Activated CD8-positive, alpha-beta memory T cell treated with anti-CD3 and anti-CD28 coated beads, Interleukin-2, amount 50 U/mL, for 1 hour (primary cell): Measurements from ENCODE around the gene GRIA4.
"Not testable (repeated sequence)": the region's sequence is repeated elsewhere in the genome, so short reads cannot be mapped to it uniquely, and the experiment has no call there.

Experiments
- DNase-seq: peaks from one replicate; pipeline ENCODE4 v3.0.0-alpha.2; 2020; ENCODE audit errors: extremely low read depth

Gene GRIA4

DNA sequence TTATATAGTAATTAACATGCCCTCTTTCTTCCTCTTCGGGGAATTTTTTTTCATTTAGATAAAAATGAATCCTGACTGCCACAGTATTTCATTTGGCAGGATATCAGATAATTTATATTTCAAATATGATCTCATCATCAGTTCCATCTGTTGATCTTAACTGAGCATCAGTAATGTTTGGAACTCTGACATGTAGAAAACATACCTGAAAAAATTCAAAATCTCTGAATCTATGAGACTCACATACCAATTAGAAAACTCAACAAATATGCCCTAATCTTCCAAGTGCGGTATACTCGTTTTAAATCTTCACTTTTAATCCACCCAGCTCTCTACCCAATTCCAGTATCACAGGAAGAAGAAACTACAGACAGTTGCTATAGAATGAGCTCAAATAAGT, 250.2 kb downstream of the GRIA4 start:
- DNase-seq: no peak

DNA sequence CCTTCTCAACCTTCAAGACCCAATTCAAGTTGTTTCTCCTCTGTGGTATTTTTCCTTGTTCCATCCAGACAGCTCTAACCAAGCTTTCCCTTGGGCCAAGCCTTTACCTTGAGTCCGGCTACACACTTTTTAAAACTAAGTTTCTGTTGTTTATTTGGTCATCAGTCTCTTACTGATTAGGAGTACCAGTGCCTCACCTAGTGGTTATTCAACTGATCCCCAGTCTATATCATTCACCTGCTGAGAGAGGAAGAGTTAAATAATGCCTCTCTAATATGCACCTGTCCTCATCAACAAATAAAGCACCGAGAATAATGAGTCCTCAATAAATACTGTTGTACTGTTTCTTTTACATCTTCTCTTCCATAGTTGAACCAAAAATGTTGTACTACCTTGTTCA, 251.4 kb downstream of the GRIA4 start:
- DNase-seq: no peak

DNA sequence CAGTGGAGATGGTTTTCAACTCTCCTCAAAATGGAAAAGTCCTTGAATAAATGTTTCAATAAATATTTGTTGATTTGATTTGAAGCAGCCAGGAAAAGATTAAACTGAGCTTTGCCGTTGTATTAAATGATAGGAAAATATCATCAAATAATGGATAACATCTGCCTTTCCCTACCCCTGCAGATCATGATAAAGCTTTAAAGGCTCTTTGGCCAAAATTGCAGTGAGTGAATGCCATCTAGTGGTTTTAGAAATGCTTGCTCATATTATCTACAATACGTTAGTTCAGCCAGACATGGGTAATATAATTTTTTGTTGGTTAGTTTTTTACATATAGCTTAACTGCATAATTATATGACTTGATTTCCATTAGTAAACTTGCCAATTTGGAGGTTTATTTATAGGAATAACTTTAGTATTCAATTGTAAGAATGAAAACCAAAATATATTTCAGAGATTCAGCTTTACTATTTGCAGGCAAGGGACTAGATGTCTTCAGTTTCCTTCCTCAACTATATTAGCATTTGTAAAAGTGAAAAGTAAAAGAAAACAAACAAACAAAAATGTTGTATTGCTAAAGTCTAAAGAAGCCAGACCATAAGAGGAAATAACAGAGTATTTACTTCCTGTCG, 253.0 kb downstream of the GRIA4 start:
- no peak for DNase-seq

DNA sequence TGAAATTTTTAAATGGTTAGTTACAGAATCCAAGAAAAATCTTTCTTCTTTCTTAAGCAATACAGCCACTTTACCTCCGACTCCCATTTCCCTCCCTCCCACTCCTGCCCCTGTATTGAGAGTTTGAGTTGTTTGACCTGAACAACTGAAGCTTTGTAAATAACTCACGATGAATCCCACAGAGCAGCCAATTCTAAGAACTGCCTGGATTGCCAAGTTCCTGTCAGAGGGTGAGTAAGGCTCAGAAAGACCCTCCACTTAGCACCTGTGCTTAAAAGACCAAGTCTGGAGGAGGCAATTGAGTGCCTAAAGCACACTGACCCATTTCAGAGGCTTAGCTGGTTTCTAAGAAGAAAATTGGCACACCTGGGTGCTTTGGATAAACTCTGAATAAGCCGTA, 253.7 kb downstream of the GRIA4 start:
- DNase-seq: no peak

DNA sequence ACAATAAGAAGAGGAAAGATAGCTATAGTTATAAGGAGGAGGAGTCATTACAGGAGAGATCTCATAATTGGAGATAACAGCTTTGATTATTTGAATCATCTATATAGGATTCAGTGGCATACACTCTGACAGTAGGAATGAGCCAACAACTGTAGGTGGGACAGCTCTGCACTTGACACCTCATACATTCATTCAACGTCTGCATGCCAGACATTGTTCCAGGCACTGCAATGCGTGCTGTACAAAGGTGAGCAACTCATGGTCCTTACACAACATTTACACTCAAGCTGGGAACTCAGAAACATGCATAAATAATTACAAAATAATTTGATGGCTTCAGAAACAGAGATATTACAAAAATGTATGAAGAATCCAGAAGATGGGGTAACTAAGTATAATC, 257.9 kb downstream of the GRIA4 start:
- no peak for DNase-seq

DNA sequence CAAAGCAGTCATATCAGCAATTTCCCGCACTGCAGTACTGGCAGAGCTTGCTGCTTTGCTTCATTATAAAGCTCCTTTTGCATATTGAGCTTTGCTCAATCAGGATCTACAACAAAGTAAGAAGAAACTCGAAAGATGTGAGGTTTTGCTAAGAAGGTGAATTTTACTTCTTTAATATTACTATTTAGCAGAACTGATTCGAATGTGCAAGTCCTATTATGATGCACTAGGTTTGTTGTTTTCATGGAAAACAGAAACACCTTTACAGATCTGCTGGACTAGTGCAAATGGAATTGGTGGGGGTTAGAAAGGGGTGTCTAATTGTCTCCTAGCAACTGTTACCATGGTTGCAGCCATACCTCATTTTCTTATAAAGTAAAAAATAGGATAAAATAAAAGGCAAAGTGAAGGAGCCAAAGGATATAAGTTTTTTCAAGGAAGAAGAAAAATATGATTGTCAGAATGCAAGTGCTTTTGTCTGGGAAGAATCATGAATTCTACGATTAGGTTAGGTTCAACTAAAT, 259.0 kb downstream of the GRIA4 start:
- DNase-seq: no peak

DNA sequence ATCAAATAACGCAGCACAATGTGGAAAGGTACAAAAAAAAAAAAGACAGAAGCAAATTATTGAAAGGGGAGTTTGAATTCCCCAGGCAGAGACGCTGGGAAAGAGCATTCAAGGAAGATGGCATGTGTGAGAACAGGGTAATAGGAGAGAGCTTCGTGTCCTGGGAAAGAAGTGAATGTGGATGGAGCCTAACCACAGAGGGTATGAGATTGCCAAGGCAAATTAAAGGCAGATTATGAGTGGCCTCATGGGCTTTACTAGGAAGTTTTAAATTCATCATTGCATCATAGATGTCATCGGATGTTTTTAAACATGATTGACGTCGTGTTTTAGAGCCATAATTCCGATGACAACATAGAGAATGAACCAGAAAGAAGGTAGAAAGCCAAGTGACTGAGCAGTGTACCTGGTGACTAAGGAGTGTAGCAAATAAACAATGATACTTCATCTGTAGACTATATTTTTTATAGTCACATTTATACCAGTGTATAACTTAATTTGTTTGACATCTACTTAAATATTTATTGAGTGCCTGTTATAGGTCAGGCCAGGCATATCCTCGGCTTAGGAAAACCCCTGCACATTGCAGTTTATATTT, 260.7 kb downstream of the GRIA4 start:
- no peak for DNase-seq

DNA sequence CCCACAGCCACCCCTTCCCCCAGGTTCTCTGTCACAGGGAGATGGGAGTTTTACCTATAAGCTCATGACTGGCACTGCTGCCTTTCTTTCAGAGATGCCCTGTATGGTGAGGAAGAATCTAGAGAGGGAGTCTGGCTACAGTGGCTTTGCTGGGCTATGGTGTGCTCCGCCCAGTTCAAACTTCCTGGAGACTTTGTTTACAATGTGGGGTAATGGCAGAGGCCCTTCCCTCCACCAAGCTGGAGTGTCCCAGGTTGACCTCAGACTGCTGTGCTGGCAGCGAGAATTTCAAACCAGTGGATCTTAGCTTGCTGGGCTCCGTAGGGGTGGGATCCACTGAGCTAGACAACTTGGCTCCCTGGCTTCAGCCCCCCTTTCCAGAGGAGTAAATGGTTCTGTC, 268.6 kb downstream of the GRIA4 start:
- no peak for DNase-seq

DNA sequence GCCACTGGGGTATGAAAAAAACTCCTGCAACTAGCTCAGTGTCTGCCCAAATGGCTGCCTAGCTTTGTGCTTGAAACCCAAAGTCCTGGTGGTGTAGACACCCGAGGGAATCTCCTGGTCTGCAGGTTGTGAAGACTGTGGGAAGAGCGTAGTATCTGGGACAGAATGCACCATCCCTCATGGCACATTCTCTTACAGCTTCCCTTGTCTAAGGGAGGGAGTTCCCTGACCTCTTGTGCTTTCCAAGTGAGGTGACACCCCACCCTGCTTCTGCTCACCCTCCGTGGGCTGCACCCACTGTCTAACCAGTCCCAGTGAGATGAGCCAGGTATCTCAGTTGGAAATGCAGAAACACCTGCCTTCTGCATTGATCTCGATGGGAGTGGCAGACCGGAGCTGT, 269.1 kb downstream of the GRIA4 start:
- DNase-seq: not testable (repeated sequence)

DNA sequence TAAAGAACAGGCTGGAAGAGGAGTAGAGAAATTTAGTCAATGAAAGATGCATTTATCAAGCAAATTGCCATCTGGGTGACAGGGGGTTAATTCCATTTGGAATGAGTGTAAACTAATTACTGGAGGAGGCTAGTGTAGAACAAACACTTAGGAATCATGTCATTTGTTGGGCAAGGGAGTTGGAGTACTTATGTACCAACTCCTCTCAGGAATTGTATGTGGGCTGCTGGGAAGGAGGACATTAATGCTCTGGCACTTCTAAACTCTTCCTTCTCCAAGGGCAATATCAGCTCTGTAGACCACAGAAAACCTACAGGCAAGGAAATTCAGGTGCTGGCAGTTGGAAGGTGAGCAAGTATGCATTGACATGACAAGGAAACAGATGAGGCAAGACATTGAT, 271.2 kb downstream of the GRIA4 start:
- DNase-seq: no peak

DNA sequence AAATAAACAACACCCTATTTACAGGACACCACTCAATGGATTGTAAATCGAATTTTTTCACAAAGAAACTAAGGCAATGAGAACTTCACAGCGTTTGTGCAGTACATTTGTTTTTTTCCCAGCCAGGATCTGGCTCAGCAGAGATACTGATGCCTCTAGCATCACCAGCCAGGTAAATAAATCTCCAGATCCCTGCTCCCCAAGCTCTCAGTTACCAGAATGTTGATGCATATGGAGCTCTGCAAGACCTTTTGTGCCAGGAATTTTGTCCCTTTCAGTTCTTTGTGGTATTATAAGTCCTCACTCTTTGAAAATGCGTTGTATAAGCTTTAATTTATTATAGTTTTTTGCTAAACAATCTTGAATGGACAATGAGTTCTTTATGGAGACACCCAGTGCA, 274.6 kb downstream of the GRIA4 start:
- no peak for DNase-seq

DNA sequence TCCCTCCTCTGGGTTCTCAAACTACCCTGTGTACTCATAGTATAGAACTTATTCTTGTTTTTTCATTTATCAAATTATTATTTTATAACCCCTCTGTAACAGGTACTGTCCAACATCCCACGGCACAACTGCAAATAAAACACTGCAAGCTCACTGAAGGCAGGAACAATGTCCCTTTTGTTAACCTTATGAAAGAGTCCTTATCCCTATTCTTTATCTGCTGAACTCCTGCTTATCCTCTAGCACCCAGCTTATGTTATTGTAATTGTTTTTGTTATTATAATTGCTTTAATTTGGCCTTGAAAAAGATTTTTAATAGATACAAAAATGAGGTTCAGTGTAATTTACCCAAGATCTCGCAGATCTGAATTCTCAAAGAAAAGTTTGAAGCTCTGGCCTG, 281.8 kb downstream of the GRIA4 start:
- DNase-seq: no peak

DNA sequence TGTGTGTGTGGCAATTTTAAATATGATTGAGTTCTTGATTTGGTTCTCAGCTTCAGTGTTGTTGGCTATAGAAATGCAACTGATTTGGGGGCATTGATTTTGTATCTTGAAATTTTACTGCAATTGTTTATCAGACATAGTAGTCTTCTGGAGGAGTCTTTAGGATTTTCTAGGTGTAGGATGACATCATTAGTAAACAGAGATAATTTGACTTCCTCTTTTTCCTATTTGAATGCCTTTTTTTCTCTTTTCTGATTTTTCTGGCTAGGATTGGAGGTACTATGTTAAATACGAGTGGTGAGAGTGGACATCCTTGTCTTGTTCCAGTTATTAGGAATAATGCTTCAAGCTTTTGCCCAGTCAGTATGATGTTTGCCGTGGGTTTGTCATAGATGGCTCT, 287.3 kb downstream of the GRIA4 start:
- no peak for DNase-seq

DNA sequence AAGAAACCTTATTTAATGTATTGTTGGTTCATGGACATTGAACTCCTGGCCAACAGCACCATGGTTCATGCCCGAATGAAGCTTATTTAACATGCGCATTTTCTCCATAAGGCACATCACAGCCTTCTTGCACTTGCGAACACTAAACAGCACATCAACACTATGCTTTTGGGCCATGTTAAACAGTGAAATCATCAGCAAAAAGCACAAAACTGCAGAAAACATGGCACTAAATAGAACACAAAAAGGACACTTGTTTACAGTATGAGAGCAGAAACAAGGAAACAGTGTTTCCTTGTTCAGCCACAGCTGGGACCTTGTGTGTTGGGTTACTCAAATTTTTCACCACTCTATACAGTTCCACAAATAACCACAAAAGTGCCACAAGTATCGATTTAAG, 289.9 kb downstream of the GRIA4 start:
- DNase-seq: no peak

DNA sequence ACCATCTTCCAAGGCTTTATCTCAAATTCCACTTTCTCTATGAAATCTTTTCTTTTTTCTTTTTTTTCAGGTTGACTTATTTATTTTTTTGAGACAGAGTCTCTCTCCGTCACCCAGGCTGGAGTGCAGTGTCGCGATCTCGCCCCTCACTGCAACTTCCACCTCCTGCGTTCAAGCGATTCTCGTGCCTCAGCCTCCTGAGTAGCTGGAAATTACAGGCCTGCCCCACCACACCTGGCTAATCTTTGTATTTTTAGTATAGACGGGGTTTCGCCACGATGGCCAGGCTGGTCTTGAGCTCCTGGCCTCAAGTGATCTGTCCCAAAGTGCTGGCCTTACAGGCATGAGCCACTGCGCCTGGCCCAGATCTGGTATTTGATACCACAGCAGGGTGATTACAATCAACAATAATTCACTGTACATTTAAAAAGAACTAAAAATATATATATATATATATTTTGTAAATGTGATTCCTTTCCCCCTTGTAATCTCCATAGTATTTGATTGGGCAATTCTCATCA, 290.7 kb downstream of the GRIA4 start:
- DNase-seq: no peak

DNA sequence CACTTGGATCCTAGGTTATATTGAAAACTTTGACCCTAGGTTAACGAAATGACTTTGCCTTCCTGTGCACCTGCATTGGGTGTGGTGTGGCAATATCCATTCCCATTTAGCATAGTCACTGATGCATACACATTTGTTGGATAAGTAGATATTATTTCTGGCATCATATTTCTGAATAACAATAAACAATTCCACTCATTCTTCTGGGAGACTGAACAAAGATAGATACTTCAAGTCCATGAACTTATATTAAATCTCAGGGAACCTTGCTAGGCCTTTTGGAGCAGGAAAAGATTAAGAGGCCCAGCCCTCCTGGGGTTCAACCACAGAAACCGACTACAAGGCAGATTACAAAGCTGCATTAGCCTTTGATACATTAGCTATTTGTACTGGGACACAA, 293.2 kb downstream of the GRIA4 start:
- DNase-seq: no peak

DNA sequence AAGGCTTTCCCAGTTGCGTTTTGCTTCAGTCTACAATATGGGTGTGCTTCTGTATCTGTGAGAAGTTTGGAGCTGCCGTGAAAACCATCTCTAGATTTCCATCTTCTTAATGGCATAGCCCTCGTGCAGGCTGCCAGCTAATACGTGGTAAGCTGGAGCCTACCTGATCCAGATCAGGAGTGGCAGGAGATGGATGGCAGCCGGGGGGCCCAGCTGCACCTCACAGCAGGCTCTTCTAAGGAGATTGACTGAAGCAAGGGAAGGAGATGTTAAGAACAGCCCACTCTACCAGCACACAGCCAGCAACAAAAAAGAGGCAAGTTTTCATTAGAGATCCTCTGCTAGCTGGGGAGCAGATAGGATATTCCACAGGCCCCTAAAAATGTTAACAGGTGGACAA, 296.6 kb downstream of the GRIA4 start:
- DNase-seq: no peak

DNA sequence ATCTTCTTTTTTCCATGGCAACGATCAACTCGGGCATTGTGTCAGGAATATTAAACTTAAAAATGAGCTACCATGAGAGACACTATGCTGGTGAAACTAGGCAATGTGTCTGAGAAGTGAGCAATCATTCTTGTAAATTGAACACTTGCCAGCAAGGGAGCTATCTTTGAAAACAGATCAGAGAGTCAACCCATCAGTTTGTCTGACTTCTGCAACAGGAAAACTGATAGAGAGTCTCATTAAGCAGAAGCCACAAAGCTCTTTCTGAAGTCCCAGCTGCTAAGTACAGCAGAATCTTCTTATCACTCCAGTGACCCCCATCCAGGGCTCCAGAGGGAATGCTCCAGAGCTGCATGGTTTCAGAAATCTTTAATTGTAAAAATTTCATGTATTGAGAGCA, 297.4 kb downstream of the GRIA4 start:
- no peak for DNase-seq

DNA sequence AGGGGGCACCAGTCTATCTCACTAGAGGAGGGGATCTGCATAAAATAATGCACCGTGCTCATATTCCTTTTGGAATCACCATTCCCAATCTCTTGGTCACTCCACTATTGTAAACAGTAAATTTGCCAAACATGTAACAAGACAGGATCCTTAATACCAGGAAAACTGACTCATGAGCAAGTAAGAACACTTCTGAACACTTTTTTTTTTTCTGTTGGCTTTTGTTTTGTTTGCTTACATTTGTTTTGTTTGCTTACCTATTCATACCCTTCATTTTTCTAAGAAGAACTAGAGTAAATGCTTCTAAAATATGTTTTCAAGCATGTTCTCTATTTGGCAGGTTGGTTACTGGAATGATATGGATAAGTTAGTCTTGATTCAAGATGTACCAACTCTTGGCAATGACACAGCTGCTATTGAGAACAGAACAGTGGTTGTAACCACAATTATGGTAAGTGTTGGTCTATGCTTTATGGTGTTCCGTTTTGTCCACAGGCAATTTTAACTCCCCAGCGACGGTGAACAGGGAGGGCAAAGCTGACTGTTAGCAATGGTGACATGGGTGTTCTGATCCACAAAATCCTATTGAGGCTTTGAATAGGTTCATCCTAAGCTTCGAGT, 300.3 kb downstream of the GRIA4 start:
- DNase-seq: no peak

DNA sequence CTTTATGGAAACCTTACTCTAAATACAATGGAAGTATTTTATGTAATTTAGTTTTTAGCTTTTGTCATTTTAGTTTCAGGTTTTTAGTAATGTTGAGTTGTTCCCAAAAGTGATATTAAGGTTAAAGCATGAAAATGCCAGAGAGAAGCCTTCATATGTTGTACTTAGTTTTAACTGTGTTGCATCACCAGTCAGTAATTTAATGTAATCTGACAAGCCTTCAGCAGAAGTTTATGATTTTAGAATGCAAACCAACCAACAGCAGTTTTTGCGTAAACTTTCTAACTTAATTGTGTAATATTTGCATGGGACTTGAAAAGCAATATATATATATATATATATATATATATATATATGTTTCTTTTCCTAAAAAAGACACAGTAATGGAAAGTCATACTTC, 301.6 kb downstream of the GRIA4 start:
- DNase-seq: no peak

DNA sequence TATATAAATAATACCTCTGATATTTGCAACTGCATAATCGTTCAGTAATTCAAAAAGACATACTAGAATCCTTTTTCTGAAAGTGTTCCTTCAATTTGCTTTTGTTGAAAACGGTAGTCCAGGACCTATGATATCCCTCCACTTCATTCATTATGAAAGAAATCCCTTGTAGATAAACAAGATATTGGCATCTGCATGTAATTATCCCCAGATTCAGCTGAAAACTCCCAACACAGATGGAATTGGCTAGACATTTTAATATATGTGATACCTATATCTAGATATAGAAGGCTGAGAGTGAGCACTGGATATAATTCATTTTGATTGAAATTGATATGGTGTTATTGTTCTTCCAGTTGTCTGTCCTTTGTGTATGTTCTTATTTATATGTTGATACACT, 302.8 kb downstream of the GRIA4 start:
- no peak for DNase-seq

DNA sequence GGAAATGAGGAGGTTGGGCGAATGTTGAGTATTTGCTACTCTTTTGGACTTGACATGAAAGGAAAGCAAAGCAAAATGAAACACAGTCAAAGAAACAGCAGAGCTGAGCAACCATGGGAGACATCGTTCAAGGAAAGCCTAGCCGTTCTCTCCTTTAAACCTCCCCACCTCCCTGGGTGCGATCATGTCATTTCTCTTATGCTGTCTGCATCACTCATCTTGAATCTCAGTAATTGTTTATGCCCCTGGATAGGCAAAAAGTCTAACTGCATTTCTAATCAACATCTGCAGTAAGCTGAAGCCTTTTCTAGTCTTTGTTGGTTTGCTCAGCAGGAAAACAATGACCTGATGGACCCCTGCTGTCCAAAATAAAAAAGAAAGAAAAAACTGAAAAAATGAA, 305.1 kb downstream of the GRIA4 start:
- no peak for DNase-seq

DNA sequence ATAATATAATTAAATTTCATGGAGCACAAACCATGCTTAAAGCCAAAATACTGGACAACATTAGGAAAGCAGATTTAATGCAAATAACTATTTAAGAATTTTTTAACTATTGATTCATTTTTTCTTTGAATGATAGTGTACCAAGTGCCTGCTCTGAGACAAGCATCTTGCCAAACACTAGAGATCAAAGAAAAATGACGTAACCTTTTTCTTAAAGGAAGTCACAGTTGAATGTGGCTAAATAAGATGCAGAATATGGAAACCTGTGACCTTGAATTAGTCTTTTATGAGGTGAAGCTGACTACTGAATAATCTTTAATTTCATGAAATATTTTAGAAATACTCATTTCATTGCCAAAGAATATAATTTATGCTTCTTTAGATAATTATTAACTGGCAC, 308.2 kb downstream of the GRIA4 start:
- no peak for DNase-seq
